CD4-positive, alpha-beta T cell treated with Interferon gamma for 1 hour (primary cell): Measurements from ENCODE around the gene UNC45A.

Source experiments
- DNase-seq: peaks from one replicate; pipeline ENCODE4 v3.0.0-alpha.2; 2020

Gene UNC45A

GRCh38 chr15:90968434-90968833 lies 33.3 kb downstream of the UNC45A start:
- DNase-seq, result no peak

GRCh38 chr15:90970274-90970673 lies 35.2 kb downstream of the UNC45A start:
- no peak for DNase-seq

GRCh38 chr15:90972133-90972532 lies 37.0 kb downstream of the UNC45A start:
- no peak for DNase-seq

- DNase-seq, result no peak
Measured at GRCh38 chr15:90974216-90974615, 39.1 kb downstream of the UNC45A start.

- DNase-seq, result no peak
Measured at GRCh38 chr15:90979582-90979981, 44.5 kb downstream of the UNC45A start.

- DNase-seq, result no peak
Measured at GRCh38 chr15:90981681-90982080, 46.6 kb downstream of the UNC45A start.

- DNase-seq, result no peak
Measured at GRCh38 chr15:90982135-90982534, 47.0 kb downstream of the UNC45A start.

GRCh38 chr15:90986790-90987507 lies 51.9 kb downstream of the UNC45A start:
- DNase-seq, result no peak

- no peak for DNase-seq
Measured at GRCh38 chr15:90987561-90988141, 52.6 kb downstream of the UNC45A start.

- no peak for DNase-seq
Measured at GRCh38 chr15:90988296-90988695, 53.2 kb downstream of the UNC45A start.

GRCh38 chr15:90989040-90989768 lies 54.1 kb downstream of the UNC45A start:
- DNase-seq, result no peak

GRCh38 chr15:90990446-90990845 lies 55.4 kb downstream of the UNC45A start:
- DNase-seq, result no peak

- DNase-seq, result no peak
Measured at GRCh38 chr15:90991587-90992285, 56.7 kb downstream of the UNC45A start.

GRCh38 chr15:90994059-90994416 lies 59.0 kb downstream of the UNC45A start:
- DNase-seq, result no peak

- peak; percentile 97 for DNase-seq
Measured at GRCh38 chr15:90994417-90995311, 59.6 kb downstream of the UNC45A start, which contains the start of gene PRC1. PRC1 (minus strand) TSS chr15:90994535; CDS start chr15:90994417, 118 bp downstream.

GRCh38 chr15:90998737-90999136 lies 63.7 kb downstream of the UNC45A start:
- no peak for DNase-seq

GRCh38 chr15:91001209-91001608 lies 66.1 kb downstream of the UNC45A start:
- no peak for DNase-seq
